GM21717 (cell line): Measurements from ENCODE around the gene TGFBR3.

Experiments used
- ATAC-seq: cut with Tn5 transposase; IDR thresholded peaks from one replicate; pipeline ENCODE4 v1.9.1; 2021; ENCODE audit warnings: mild to moderate bottlenecking, moderate library complexity; ENCODE audit not compliant: unreplicated experiment

TGFBR3 gene

DNA sequence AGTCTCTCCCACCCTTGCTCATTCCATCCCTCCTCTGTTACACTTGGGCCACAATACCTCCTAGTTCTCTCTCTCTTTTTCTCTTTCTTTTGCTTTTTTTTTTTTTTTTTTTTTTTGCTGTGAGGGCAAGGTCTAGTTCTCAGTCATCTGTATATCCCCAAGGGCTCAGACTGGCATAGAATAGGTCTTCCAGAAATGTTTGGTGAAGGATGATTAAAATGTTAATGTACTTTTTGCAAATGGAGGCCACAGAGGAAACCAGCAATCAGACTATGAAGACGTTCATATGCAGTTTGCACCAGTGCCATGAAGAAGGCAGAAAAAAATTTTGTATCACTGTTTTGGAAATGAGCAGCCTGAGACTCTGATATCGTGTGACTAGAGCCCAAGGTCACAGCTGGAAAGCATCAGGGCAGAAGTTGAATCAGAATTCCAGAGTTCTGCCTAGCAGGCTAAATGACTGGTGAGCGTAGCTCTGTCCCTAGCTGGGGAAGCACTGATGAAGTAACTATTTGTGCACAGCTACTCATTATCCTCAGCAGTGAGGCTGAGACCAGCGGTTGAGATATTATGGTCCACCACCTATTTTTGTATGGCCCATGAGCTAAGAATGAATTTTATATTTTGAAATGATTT, 186.5 kb downstream of the TGFBR3 start:
- ATAC-seq, result no peak

GRCh38 chr1:91697861-91698260, 188.1 kb downstream of the TGFBR3 start:
- ATAC-seq, result no peak

GRCh38 chr1:91697416-91697815, 188.5 kb downstream of the TGFBR3 start:
- peak; percentile 89 for ATAC-seq

GRCh38 chr1:91696321-91696720, 189.6 kb downstream of the TGFBR3 start:
- ATAC-seq, result no peak

- ATAC-seq, result no peak
Measured at GRCh38 chr1:91693557-91693956, 192.4 kb downstream of the TGFBR3 start.

- ATAC-seq, result no peak
Measured at GRCh38 chr1:91691525-91691924, 194.4 kb downstream of the TGFBR3 start.

- no peak for ATAC-seq
Measured at GRCh38 chr1:91689641-91690481, 196.1 kb downstream of the TGFBR3 start.

DNA sequence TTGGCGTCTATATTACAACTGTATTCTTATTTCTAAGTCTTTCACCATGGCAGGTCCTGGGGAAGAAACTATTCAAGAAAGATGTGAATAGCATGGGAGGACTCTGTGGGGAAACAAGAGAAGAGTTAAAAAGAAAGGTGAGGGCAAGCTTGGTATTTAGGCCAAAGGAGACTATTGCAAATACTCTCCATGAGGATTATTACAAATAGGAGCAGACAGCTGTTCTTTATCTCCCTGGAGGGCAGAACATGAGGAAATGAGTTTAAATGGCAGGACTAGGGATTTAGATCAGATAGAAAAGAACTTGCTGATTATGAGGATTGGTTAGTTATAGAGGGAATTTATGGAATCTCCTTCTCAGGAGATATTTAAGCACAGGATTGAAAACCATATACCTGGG, 198.5 kb downstream of the TGFBR3 start:
- ATAC-seq, result no peak

DNA sequence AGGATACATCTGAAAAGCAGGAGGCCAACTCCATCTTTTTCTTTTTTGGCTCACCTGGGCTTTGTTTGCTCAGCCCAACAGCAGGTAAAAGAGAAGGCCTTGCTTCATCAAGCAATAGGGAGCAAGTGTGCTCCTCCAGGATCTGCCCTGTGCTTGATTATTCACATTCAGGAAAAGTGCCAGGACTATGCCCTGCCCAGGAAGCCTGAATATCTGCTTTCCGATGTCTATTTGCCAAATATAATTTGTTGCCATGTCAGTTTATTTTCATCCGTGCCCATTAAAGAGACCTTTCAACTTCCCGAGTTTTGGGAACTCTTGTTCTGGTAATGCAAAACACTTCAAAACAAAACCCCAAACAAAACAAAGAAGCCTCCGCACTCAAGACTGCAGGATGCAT, 200.0 kb downstream of the TGFBR3 start:
- no peak for ATAC-seq

- no peak for ATAC-seq
Measured at GRCh38 chr1:91684481-91685196, 201.3 kb downstream of the TGFBR3 start.

GRCh38 chr1:91683598-91683951, 202.4 kb downstream of the TGFBR3 start:
- no peak for ATAC-seq

DNA sequence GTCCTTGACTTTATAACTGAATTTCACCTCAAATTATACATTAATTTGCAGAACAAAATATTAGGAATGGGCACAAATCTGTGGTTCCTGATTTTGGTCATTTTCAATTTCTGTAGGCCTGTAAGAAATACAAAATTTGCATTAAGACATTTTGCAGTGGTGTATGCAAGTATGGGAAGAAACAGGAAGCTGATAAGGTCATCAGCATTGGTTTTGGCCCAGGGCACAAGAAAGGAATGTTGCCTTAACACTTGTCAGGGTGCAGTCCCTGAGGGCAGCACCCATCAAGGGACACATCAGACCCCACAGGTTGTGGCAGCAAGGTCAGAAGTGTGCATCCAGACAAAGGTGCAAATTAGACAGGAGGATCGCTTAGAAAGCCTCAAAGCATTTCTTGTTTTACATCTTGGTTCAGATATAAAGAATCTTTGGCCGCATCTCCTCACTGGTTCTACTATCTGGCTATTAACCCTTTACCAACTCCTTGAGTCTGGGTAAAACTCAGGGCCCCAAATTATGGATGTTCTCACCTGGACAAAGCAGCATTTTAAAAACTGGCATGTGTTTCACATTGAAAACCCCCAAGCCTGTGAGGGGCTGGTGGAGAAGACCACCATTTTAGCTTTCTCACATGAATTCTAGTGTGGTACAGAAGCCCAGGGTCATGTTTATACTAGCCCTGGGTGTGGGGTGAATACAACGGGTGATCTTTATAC, 202.9 kb downstream of the TGFBR3 start:
- no peak for ATAC-seq

GRCh38 chr1:91680556-91681155, 205.3 kb downstream of the TGFBR3 start:
- ATAC-seq, result no peak

- ATAC-seq, result no peak
Measured at GRCh38 chr1:91679446-91679845, 206.5 kb downstream of the TGFBR3 start.

- no peak for ATAC-seq
Measured at GRCh38 chr1:91676030-91676429, 209.9 kb downstream of the TGFBR3 start.

GRCh38 chr1:91674107-91674506, 211.8 kb downstream of the TGFBR3 start:
- ATAC-seq, result no peak

GRCh38 chr1:91673613-91674012, 212.3 kb downstream of the TGFBR3 start:
- ATAC-seq, result no peak

DNA sequence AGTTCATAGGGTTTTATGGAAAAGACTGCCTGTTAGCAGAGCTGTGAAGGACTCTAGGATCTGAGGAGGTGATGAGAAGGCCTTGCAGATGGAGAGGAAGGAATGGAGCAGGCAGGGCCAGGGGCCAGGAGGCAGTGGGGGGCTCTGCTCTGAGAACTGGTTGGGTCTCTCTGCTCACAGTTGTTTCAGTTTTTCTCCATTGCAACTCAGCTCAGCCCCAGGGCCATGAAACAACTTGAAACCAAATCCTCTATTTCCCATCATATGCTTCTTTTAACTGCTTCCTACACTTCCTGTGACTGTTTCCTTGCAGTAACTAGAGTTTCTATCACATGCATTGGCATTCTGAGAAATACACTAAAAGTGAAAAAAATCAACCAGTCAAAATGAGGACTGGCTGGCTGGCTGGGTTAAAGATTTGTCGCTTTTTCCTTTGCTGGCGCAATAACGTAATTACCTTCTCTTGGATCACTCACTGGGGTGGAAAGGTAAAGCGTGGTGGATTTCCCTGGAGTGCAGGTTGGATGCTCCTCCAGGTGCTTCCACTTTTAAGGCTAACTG, 213.3 kb downstream of the TGFBR3 start:
- no peak for ATAC-seq

GRCh38 chr1:91670781-91671180, 215.2 kb downstream of the TGFBR3 start:
- ATAC-seq, result no peak

- no peak for ATAC-seq
Measured at GRCh38 chr1:91669584-91670350, 216.2 kb downstream of the TGFBR3 start.
